HepG2 (cell line): ENCODE measurements around the gene FGGY. TPM values are rescaled to one million over a fixed set of nuclear protein-coding genes. Genes with fewer than 3 reads are reported as not detected.

Experiments used
- ATAC-seq: fragments of 200-7000 bp; cut with Tn5 transposase; 3 replicates; pipeline ENCODE4 v1.9.1; 2020; ENCODE audit warnings: mild to moderate bottlenecking, moderate library complexity
- BruUV-seq: library from RNA; stranded (reverse); fragments of 400-500 nt; replicated peaks from 2 replicates; lab custom pipeline; 2021; lab: Mats Ljungman, UMichigan
- CTCF ChIA-PET: fragments of 300-600 bp; formaldehyde crosslinking; extraction: SDS; loops from one replicate; lab custom pipeline; 2021; ENCODE audit warnings: low total read pairs, inconsistent platforms, low intra/inter-chr PET ratio; lab: Yijun Ruan, JAX
- POLR2A ChIA-PET: fragments of 350-600 bp; sonication (Branson Sonifier 250); formaldehyde crosslinking; loops from one replicate; lab custom pipeline; 2020; ENCODE audit warnings: antibody characterized with exemption, inconsistent platforms; lab: Yijun Ruan, JAX
- DNase-seq: peaks from one replicate; pipeline ENCODE4 v3.0.0-alpha.2; 2015; ENCODE audit warnings: low spot score
- FAIRE-seq: peaks from 3 replicates; lab custom pipeline; 2011; peaks lifted over from hg19 to GRCh38; lab: Jason Lieb, UNC
- H2AFZ ChIP-seq: one replicate; pipeline ENCODE4 v1.6.1; 2011; ENCODE audit warnings: low read length, inconsistent platforms
- H3K27ac ChIP-seq: fragments of 300-600 bp; 3 replicates; pipeline ENCODE4 v1.8.0; 2011; ENCODE audit warnings: mixed run types, mild to moderate bottlenecking, mixed read lengths, low read length, inconsistent platforms; ENCODE audit not compliant: insufficient read depth; ENCODE audit errors: extremely low read length
- H3K27me3 ChIP-seq, 2 experiments: fragments of 200-600 bp in 1 of 2; 2 replicates in 1 of 2; 3 replicates in 1 of 2; pipeline versions ENCODE4 v1.6.0 to v1.8.0; 2011; ENCODE audit warnings: low read length in 2 of 2, mild to moderate bottlenecking in 2 of 2, moderate library complexity in 2 of 2, inconsistent platforms in 1 of 2; ENCODE audit not compliant: insufficient read depth in 2 of 2, control insufficient read depth in 1 of 2
- H3K36me3 ChIP-seq, 2 experiments: fragments of 200-600 bp in 1 of 2; replicated peaks in 1 of 2; 2 replicates in 1 of 2; 3 replicates in 1 of 2; pipeline versions ENCODE4 v1.5.1 to v1.8.0; 2011; ENCODE audit warnings: low read length in 2 of 2, inconsistent platforms in 1 of 2; ENCODE audit not compliant: insufficient read depth in 2 of 2, control insufficient read depth in 1 of 2
- H3K4me1 ChIP-seq: 2 replicates; pipeline ENCODE4 v1.5.1; 2012; ENCODE audit warnings: low read length, inconsistent platforms; ENCODE audit not compliant: insufficient read depth
- H3K4me2 ChIP-seq: 2 replicates; pipeline ENCODE4 v1.6.0; 2011; ENCODE audit warnings: low read depth, low read length, inconsistent platforms
- H3K4me3 ChIP-seq, 3 experiments: fragments of 200-600 bp in 1 of 3; sonication (generic), shearing (Covaris generic) in 1 of 3; replicated peaks in 1 of 3; 2 replicates each; pipeline ENCODE4 v1.5.1; 2011 to 2016; ENCODE audit warnings: low read length in 3 of 3, inconsistent platforms in 2 of 3, low read depth in 2 of 3, mild to moderate bottlenecking in 2 of 3, control low read depth in 1 of 3, mixed read lengths in 1 of 3; ENCODE audit not compliant: insufficient read depth in 1 of 3
- H3K79me2 ChIP-seq: one replicate; pipeline ENCODE4 v1.6.1; 2011; ENCODE audit warnings: low read length, inconsistent platforms; ENCODE audit not compliant: insufficient read depth
- H3K9ac ChIP-seq: 2 replicates; pipeline ENCODE4 v1.6.0; 2011; ENCODE audit warnings: mild to moderate bottlenecking, low read depth, low read length, inconsistent platforms; ENCODE audit not compliant: insufficient read depth
- H3K9me3 ChIP-seq: 2 replicates; pipeline ENCODE4 v1.5.1; 2012; ENCODE audit warnings: mild to moderate bottlenecking, low read length
- H4K20me1 ChIP-seq: 2 replicates; pipeline ENCODE4 v1.6.0; 2011; ENCODE audit warnings: inconsistent platforms, mild to moderate bottlenecking, low read length, moderate library complexity; ENCODE audit not compliant: insufficient read depth
- HMGXB4 ChIP-seq, 2 experiments: sonication (generic) in 1 of 2; formaldehyde crosslinking in 1 of 2; IDR thresholded peaks; 2 replicates each; pipeline versions ENCODE4 v1.4.0 to v1.6.1; 2018 to 2020; ENCODE audit warnings: missing genetic modification reagents in 2 of 2, borderline replicate concordance in 1 of 2, low read depth in 1 of 2, mild to moderate bottlenecking in 1 of 2, missing biosample characterization in 1 of 2
- ISX ChIP-seq: sonication (generic); formaldehyde crosslinking; conservative IDR thresholded peaks from 2 replicates; pipeline ENCODE4 v1.5.0; 2020; ENCODE audit warnings: missing genetic modification reagents
- KDM6A ChIP-seq: IDR thresholded peaks from 2 replicates; pipeline ENCODE4 v1.6.1; 2016; ENCODE audit warnings: low read depth
- KLF12 ChIP-seq: sonication (generic); formaldehyde crosslinking; IDR thresholded peaks from 2 replicates; pipeline ENCODE4 v1.4.0; 2020; ENCODE audit warnings: missing genetic modification reagents, borderline replicate concordance
- NR3C1 ChIP-seq: sonication (generic); formaldehyde crosslinking; IDR thresholded peaks from 2 replicates; pipeline ENCODE4 v1.4.0; 2020; ENCODE audit warnings: missing genetic modification reagents
- POGZ ChIP-seq: sonication (generic); formaldehyde crosslinking; IDR thresholded peaks from 2 replicates; pipeline ENCODE4 v1.4.0; 2020; ENCODE audit warnings: mild to moderate bottlenecking, missing genetic modification reagents
- SALL1 ChIP-seq: sonication (generic); formaldehyde crosslinking; IDR thresholded peaks from 2 replicates; pipeline ENCODE4 v1.8.0; 2022; ENCODE audit warnings: mild to moderate bottlenecking, missing genetic modification reagents
- SNRNP70 ChIP-seq: fragments of 200-400 bp; formaldehyde crosslinking; IDR thresholded peaks from 2 replicates; pipeline ENCODE4 v1.6.1; 2017; ENCODE audit warnings: mild to moderate bottlenecking, low read depth, low read length, moderate library complexity
- SOX13 ChIP-seq, 3 experiments: fragments of 450-650 bp in 1 of 3; sonication (generic) in 1 of 3; formaldehyde crosslinking in 1 of 3; IDR thresholded peaks in 2 of 3; conservative IDR thresholded peaks in 1 of 3; 2 replicates each; pipeline versions ENCODE4 v1.5.0 to v1.6.1; 2016 to 2020; ENCODE audit warnings: antibody characterized with exemption in 1 of 3, mild to moderate bottlenecking in 1 of 3, missing compliant biosample characterization in 1 of 3, missing genetic modification reagents in 1 of 3, moderate library complexity in 1 of 3
- SP140L ChIP-seq: sonication (generic); formaldehyde crosslinking; IDR thresholded peaks from 2 replicates; pipeline ENCODE4 v1.4.0; 2020; ENCODE audit warnings: missing genetic modification reagents, borderline replicate concordance
- SP2 ChIP-seq: sonication (generic); formaldehyde crosslinking; IDR thresholded peaks from 2 replicates; pipeline ENCODE4 v1.5.1; 2020; ENCODE audit warnings: mild to moderate bottlenecking, missing genetic modification reagents
- ZNF121 ChIP-seq: sonication (generic); formaldehyde crosslinking; IDR thresholded peaks from 2 replicates; pipeline ENCODE4 v1.5.0; 2020; ENCODE audit warnings: mild to moderate bottlenecking, missing genetic modification reagents
- ZNF20 ChIP-seq: sonication (generic); formaldehyde crosslinking; IDR thresholded peaks from 2 replicates; pipeline ENCODE4 v1.4.0; 2020; ENCODE audit warnings: mild to moderate bottlenecking, moderate library complexity, missing genetic modification reagents
- ZSCAN25 ChIP-seq: sonication (generic); formaldehyde crosslinking; IDR thresholded peaks from 2 replicates; pipeline ENCODE4 v1.8.0; 2022; ENCODE audit warnings: mild to moderate bottlenecking, missing genetic modification reagents
- WGBS: methylation state at CpG from one replicate; pipeline ENCODE4 v1.1.6; 2017; ENCODE audit warnings: low lambda C conversion rate; 5-methylcytosine and 5-hydroxymethylcytosine counted together
- in situ Hi-C: cut with HindIII; loops from 2 replicates; pipeline ENCODE4 v1.10.0; 2017; ENCODE audit warnings: low pct_unique_long_range_greater_than_20kb; ENCODE audit not compliant: extremely low pct_ligation_motif_present
- intact Hi-C: fragments of 100-400 bp; cut with micrococcal nuclease; formaldehyde crosslinking; loops from one replicate; pipeline ENCODE4 v1.10.0; 2022; ENCODE audit not compliant: unreplicated experiment
- polyA plus RNA-seq, 8 experiments: library from polyadenylated mRNA; depleted of rRNA in 3 of 8; stranded (reverse) in 7 of 8; unstranded in 1 of 8; fragments of >200 nt; fragmentation: Illumina TruSeq in 4 of 8; extraction: Trizol in 4 of 8; gene quantifications; 2 replicates each; pipeline versions ENCODE4 v1.2.1 to v1.2.3, GENCODE V29; 2011 to 2016; ENCODE audit warnings: low read depth in 4 of 8, missing spikeins in 1 of 8, mixed read lengths in 1 of 8; ENCODE audit not compliant: insufficient read depth in 1 of 8
- total RNA-seq, 5 experiments: library from RNA; depleted of rRNA; stranded (reverse); fragments of >200 nt; fragmentation: Illumina TruSeq; extraction: Trizol; gene quantifications; 2 replicates each; pipeline ENCODE4 v1.2.3, GENCODE V29; 2016; ENCODE audit warnings: low read depth in 1 of 5
- TF ChIP-seq, protein P1 (sequence below): sonication (generic); IDR thresholded peaks from 2 replicates; pipeline ENCODE4 v1.6.1; 2016; ENCODE audit warnings: low read depth, borderline replicate concordance
- TF ChIP-seq, protein P2 (sequence below): sonication (generic); formaldehyde crosslinking; IDR thresholded peaks from 2 replicates; pipeline ENCODE4 v1.5.0; 2020; ENCODE audit warnings: missing genetic modification reagents, mild to moderate bottlenecking, borderline replicate concordance
- TF ChIP-seq, protein P3 (sequence below): sonication (generic); formaldehyde crosslinking; IDR thresholded peaks from 2 replicates; pipeline ENCODE4 v1.4.0; 2020; ENCODE audit warnings: mild to moderate bottlenecking, low read depth, missing genetic modification reagents
- TF ChIP-seq, protein P4 (sequence below): sonication (generic); formaldehyde crosslinking; IDR thresholded peaks from 2 replicates; pipeline ENCODE4 v1.4.0; 2020; ENCODE audit warnings: missing genetic modification reagents, mild to moderate bottlenecking, borderline replicate concordance

The FGGY gene
- total and polyA plus RNA-seq, 2 of the 13 experiments (the other 11 are each of a cell fraction or from before 2014, with no cell fraction given), result 15.7 to 27.5 TPM

- POLR2A ChIA-PET, result interaction anchor here (0.7 to 1.5 kb wide), 4 partner anchors 37 to 766 kb away, joined by 3 to 4 read pairs (median 3); partner anchors contain the start of genes FGGY and JUN
- no peaks in the 10 kb centered on the region for H4K20me1 ChIP-seq
- H3K36me3 ChIP-seq, result no peaks in the 10 kb centered on the region; a peak in 1 of 5 replicates
- peaks cover 50% of the 10 kb centered on the region for H3K4me1 ChIP-seq
- no peak overlapping the region for H2AFZ ChIP-seq
- in situ Hi-C loops, result loop anchor here (10.0 kb wide), 2 partner anchors 125 to 255 kb away; partner anchors contain the start of gene FGGY
- H3K9ac ChIP-seq, result peak overlapping the region; percentile 9; the same call in 1 of the 2 replicates
- CTCF ChIA-PET, result no interaction called here
- DNase-seq, result peak; percentile 50
- H3K27me3 ChIP-seq, result no peaks in the 10 kb centered on the region
- ATAC-seq, result no peak
- H3K4me2 ChIP-seq, result no peak overlapping the region
- WGBS, result 15% methylated on average over 3 of the region's 3 CpGs
- peak overlapping the region; percentile 39 for H3K27ac ChIP-seq
- peak; percentile 63 for FAIRE-seq
- no peaks in the 10 kb centered on the region for H3K79me2 ChIP-seq
- no peak overlapping the region for H3K4me3 ChIP-seq
- BruUV-seq, result no TSS peak
- intact Hi-C loops, result loop anchor here (10.0 kb wide), 1 partner anchor 765 kb away; the partner anchor contains the start of gene JUN
- H3K9me3 ChIP-seq, result no peaks in the 10 kb centered on the region
- TF ChIP-seq NR3C1, result no peak
- no peak for TF ChIP-seq SP140L
- no peak for TF ChIP-seq SNRNP70
- no peak for TF ChIP-seq SP2 (CRISPR knock-in tag)
- TF ChIP-seq POGZ, result no peak
- TF ChIP-seq SALL1 (CRISPR knock-in tag), result peak; percentile 17; the same call in 1 of the 2 replicates
- TF ChIP-seq ZNF121 (CRISPR knock-in tag), result no peak
- no peak for TF ChIP-seq KDM6A (CRISPR knock-in tag)
- no peak for TF ChIP-seq ISX (CRISPR knock-in tag)
- TF ChIP-seq, protein P1, sequence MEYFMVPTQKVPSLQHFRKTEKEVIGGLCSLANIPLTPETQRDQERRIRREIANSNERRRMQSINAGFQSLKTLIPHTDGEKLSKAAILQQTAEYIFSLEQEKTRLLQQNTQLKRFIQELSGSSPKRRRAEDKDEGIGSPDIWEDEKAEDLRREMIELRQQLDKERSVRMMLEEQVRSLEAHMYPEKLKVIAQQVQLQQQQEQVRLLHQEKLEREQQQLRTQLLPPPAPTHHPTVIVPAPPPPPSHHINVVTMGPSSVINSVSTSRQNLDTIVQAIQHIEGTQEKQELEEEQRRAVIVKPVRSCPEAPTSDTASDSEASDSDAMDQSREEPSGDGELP, result no peak
- TF ChIP-seq, protein P2, sequence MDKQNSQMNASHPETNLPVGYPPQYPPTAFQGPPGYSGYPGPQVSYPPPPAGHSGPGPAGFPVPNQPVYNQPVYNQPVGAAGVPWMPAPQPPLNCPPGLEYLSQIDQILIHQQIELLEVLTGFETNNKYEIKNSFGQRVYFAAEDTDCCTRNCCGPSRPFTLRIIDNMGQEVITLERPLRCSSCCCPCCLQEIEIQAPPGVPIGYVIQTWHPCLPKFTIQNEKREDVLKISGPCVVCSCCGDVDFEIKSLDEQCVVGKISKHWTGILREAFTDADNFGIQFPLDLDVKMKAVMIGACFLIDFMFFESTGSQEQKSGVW, result no peak
- TF ChIP-seq HMGXB4 (CRISPR knock-in tag; IDR thresholded peaks at IDR 0.05; ENCODE audit: borderline replicate concordance in 1 of 2, low read depth in 1 of 2), result no peak
- TF ChIP-seq ZSCAN25 (CRISPR knock-in tag), result no peak
- TF ChIP-seq SOX13 (IDR thresholded peaks at IDR 0.05), result no peak
- TF ChIP-seq SOX13 (CRISPR knock-in tag; conservative IDR thresholded peaks at IDR 0.05 in 1 of 2, IDR thresholded peaks at IDR 0.05 in 1 of 2), result peak in 1 of 2 experiments; percentile 69; a peak in 1 of 4 replicates
- TF ChIP-seq, protein P3, sequence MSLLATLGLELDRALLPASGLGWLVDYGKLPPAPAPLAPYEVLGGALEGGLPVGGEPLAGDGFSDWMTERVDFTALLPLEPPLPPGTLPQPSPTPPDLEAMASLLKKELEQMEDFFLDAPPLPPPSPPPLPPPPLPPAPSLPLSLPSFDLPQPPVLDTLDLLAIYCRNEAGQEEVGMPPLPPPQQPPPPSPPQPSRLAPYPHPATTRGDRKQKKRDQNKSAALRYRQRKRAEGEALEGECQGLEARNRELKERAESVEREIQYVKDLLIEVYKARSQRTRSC, result no peak
- no peak for TF ChIP-seq KLF12
- TF ChIP-seq, protein P4, sequence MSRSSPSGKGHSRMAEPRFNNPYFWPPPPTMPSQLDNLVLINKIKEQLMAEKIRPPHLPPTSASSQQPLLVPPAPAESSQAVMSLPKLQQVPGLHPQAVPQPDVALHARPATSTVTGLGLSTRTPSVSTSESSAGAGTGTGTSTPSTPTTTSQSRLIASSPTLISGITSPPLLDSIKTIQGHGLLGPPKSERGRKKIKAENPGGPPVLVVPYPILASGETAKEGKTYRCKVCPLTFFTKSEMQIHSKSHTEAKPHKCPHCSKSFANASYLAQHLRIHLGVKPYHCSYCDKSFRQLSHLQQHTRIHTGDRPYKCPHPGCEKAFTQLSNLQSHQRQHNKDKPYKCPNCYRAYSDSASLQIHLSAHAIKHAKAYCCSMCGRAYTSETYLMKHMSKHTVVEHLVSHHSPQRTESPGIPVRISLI (CRISPR knock-in tag), result peak; percentile 44; the same call in 1 of the 2 replicates
- TF ChIP-seq ZNF20 (CRISPR knock-in tag), result no peak
These were observed 253.0 kb downstream of the FGGY start for GRCh38 chr1:59549903-59550302.
